Liver (tissue), 3 donors: ENCODE measurements around the gene DCDC2C.

Experiments
- RXRA ChIP-seq, 2 donors: IDR thresholded peaks; 2 replicates each; pipeline ENCODE4 v1.6.1; 2017 to 2018; ENCODE audit warnings: antibody characterized with exemption in 2 of 2, mild to moderate bottlenecking in 1 of 2
- SP1 ChIP-seq: IDR thresholded peaks from 2 replicates; pipeline ENCODE4 v1.6.1; 2018; ENCODE audit warnings: antibody characterized with exemption, mild to moderate bottlenecking
- YY1 ChIP-seq: IDR thresholded peaks from 2 replicates; pipeline ENCODE4 v1.6.1; 2016; ENCODE audit warnings: antibody characterized with exemption, mild to moderate bottlenecking
- TF ChIP-seq, protein P1 (sequence below): fragments of 150-350 bp; IDR thresholded peaks from 2 replicates; pipeline ENCODE4 v1.5.1; 2017; ENCODE audit warnings: improper control_type of control experiment, low read depth, low read length; ENCODE audit not compliant: missing input control
- TF ChIP-seq, protein P2 (sequence below): IDR thresholded peaks from 2 replicates; pipeline ENCODE4 v1.6.1; 2016; ENCODE audit warnings: antibody characterized with exemption
- donor health status: healthy.
- donor health status: healthy.

DNA sequence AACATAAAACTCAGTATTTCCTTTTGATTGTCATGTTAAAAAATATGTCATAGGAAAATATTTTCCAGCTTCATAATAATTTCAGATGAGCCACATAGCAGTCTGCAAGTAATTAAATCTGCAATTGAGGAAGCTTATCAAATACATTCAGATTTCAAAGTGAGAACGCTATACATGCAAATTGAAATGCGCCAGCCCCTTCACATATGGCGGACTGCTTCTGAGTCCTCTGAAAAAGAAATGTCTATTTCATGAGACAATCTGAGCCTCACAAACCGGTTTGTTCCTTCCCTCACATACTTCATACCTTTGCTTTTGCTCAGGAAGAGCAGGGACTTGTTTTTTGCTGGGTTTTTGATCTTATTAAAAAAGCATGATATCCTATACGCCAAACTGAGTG, 2.3 kb upstream of the DCDC2C start:
- TF ChIP-seq, protein P1, sequence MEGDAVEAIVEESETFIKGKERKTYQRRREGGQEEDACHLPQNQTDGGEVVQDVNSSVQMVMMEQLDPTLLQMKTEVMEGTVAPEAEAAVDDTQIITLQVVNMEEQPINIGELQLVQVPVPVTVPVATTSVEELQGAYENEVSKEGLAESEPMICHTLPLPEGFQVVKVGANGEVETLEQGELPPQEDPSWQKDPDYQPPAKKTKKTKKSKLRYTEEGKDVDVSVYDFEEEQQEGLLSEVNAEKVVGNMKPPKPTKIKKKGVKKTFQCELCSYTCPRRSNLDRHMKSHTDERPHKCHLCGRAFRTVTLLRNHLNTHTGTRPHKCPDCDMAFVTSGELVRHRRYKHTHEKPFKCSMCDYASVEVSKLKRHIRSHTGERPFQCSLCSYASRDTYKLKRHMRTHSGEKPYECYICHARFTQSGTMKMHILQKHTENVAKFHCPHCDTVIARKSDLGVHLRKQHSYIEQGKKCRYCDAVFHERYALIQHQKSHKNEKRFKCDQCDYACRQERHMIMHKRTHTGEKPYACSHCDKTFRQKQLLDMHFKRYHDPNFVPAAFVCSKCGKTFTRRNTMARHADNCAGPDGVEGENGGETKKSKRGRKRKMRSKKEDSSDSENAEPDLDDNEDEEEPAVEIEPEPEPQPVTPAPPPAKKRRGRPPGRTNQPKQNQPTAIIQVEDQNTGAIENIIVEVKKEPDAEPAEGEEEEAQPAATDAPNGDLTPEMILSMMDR = no peak
- TF ChIP-seq YY1 = no peak
- TF ChIP-seq, protein P2, sequence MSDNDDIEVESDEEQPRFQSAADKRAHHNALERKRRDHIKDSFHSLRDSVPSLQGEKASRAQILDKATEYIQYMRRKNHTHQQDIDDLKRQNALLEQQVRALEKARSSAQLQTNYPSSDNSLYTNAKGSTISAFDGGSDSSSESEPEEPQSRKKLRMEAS = no peak
- no peak for TF ChIP-seq SP1
- no peak for TF ChIP-seq RXRA (IDR thresholded peaks at IDR 0.05)
